SK-N-SH treated with all-trans-retinoic acid at 6 μM for 48 hours (cell line): ENCODE measurements around the gene MPPED1.

Experiments used
- ZNF565 ChIP-seq: fragments of 450-650 bp; formaldehyde crosslinking; conservative IDR thresholded peaks from 2 replicates; pipeline ENCODE4 v1.5.0; 2020; ENCODE audit warnings: low read depth, mild to moderate bottlenecking, moderate library complexity
- TF ChIP-seq, protein P1 (sequence below): fragments of 250-450 bp; sonication (Bioruptor Pico); IDR thresholded peaks from 2 replicates; pipeline ENCODE4 v1.8.0; 2020; ENCODE audit warnings: mild to moderate bottlenecking, moderate library complexity, borderline replicate concordance

DNA sequence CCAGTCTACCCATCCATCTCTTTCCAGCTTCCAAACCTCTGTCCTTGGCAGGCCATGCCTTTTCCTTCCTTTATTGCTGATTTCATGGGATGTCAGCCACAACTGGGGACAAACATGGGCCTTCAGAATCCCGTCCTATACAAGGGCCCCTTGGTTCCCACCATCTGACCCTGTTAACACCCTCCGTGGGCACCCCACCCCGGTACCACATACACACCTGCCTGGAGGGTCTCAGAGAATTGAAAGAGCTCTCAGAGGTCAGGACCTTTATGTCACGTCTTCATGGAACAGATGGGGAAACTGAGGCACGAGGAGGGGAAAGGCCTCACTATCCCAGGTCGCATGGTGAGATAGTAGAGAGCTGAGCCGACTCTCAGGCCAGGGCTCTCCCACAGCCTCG is 53.0 kb downstream of the MPPED1 start:
- TF ChIP-seq ZNF565 = no peak
- TF ChIP-seq, protein P1, sequence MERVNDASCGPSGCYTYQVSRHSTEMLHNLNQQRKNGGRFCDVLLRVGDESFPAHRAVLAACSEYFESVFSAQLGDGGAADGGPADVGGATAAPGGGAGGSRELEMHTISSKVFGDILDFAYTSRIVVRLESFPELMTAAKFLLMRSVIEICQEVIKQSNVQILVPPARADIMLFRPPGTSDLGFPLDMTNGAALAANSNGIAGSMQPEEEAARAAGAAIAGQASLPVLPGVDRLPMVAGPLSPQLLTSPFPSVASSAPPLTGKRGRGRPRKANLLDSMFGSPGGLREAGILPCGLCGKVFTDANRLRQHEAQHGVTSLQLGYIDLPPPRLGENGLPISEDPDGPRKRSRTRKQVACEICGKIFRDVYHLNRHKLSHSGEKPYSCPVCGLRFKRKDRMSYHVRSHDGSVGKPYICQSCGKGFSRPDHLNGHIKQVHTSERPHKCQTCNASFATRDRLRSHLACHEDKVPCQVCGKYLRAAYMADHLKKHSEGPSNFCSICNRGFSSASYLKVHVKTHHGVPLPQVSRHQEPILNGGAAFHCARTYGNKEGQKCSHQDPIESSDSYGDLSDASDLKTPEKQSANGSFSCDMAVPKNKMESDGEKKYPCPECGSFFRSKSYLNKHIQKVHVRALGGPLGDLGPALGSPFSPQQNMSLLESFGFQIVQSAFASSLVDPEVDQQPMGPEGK = no peak
